ENCODE measurements around the gene CCDC154.

The CCDC154 gene

GRCh38 chr16:1429631-1430030 lies 14.7 kb downstream of the CCDC154 start:
- no peak for DNase-seq (ENCODE audit: insufficient read length, low spot score)
- FAIRE-seq = no peak
- no peak for TF ChIP-seq CTCF (IDR thresholded peaks at IDR 0.05; ENCODE audit: insufficient read depth, missing control alignments)

- no peak for TF ChIP-seq CTCF (IDR thresholded peaks at IDR 0.05; ENCODE audit: insufficient read depth, missing control alignments)
- no peak for DNase-seq (ENCODE audit: insufficient read length, low spot score)
- FAIRE-seq = no peak
Observed at GRCh38 chr16:1429012-1429411, 15.3 kb downstream of the CCDC154 start.

GRCh38 chr16:1428511-1428910 lies 15.8 kb downstream of the CCDC154 start:
- TF ChIP-seq CTCF (IDR thresholded peaks at IDR 0.05; ENCODE audit: insufficient read depth, missing control alignments) = peak; percentile 43
- no peak for FAIRE-seq
- DNase-seq (ENCODE audit: insufficient read length, low spot score) = no peak

GRCh38 chr16:1427473-1428461 lies 16.6 kb downstream of the CCDC154 start:
- FAIRE-seq = no peak
- no peak for TF ChIP-seq CTCF (IDR thresholded peaks at IDR 0.05; ENCODE audit: insufficient read depth, missing control alignments)
- DNase-seq (ENCODE audit: insufficient read length, low spot score) = no peak

- DNase-seq (ENCODE audit: insufficient read length, low spot score) (no peak), FAIRE-seq (no peak)
- TF ChIP-seq CTCF (IDR thresholded peaks at IDR 0.05; ENCODE audit: insufficient read depth, missing control alignments) = no peak
Observed at GRCh38 chr16:1426734-1427471, 17.5 kb downstream of the CCDC154 start.

GRCh38 chr16:1425616-1426370 lies 18.6 kb downstream of the CCDC154 start:
- FAIRE-seq (no peak), DNase-seq (ENCODE audit: insufficient read length, low spot score) (no peak)
- no peak for TF ChIP-seq CTCF (IDR thresholded peaks at IDR 0.05; ENCODE audit: insufficient read depth, missing control alignments)

Measured in D721Med (cell line).